NCI-H774 (cell line): ENCODE measurements around the gene ATP6V1E1.

ENCODE experiments used
- DNase-seq: peaks from one replicate; lab custom pipeline; 2025; lab: John Stamatoyannopoulos, UW

The ATP6V1E1 gene

GRCh38 chr22:17633998-17634323 lies 5.4 kb upstream of the ATP6V1E1 start:
- no peak for DNase-seq

GRCh38 chr22:17633217-17633997 lies 4.9 kb upstream of the ATP6V1E1 start:
- no peak for DNase-seq

- no peak for DNase-seq
Observed at GRCh38 chr22:17631076-17631565, 2.6 kb upstream of the ATP6V1E1 start.

GRCh38 chr22:17629641-17630040 lies 1.1 kb upstream of the ATP6V1E1 start:
- DNase-seq = no peak

- no peak for DNase-seq
Observed at GRCh38 chr22:17629173-17629489, 582 bp upstream of the ATP6V1E1 start.

- no peak for DNase-seq
Observed at GRCh38 chr22:17627961-17628405, 566 bp downstream of the ATP6V1E1 start.

GRCh38 chr22:17613280-17613679 lies 15.3 kb downstream of the ATP6V1E1 start:
- DNase-seq = no peak

GRCh38 chr22:17612057-17612456 lies 16.5 kb downstream of the ATP6V1E1 start:
- DNase-seq = no peak

- DNase-seq = no peak
Observed at GRCh38 chr22:17607891-17608521, 20.5 kb downstream of the ATP6V1E1 start.

GRCh38 chr22:17606496-17606895 lies 22.1 kb downstream of the ATP6V1E1 start:
- DNase-seq = no peak

GRCh38 chr22:17603668-17604067 lies 24.9 kb downstream of the ATP6V1E1 start:
- no peak for DNase-seq

- no peak for DNase-seq
Observed at GRCh38 chr22:17601031-17601430, 27.5 kb downstream of the ATP6V1E1 start.

- no peak for DNase-seq
Observed at GRCh38 chr22:17598318-17598717, 30.2 kb downstream of the ATP6V1E1 start.

- no peak for DNase-seq
Observed at GRCh38 chr22:17597217-17597616, 31.3 kb downstream of the ATP6V1E1 start.

- no peak for DNase-seq
Observed at GRCh38 chr22:17596226-17596625, 32.3 kb downstream of the ATP6V1E1 start.

- DNase-seq = no peak
Observed at GRCh38 chr22:17592201-17592600, 36.3 kb downstream of the ATP6V1E1 start.

- DNase-seq = no peak
Observed at GRCh38 chr22:17590586-17590985, 38.0 kb downstream of the ATP6V1E1 start.

GRCh38 chr22:17589810-17590375 lies 38.7 kb downstream of the ATP6V1E1 start:
- DNase-seq = no peak

- DNase-seq = no peak
Observed at GRCh38 chr22:17588606-17589005, 39.9 kb downstream of the ATP6V1E1 start.

GRCh38 chr22:17587629-17588028 lies 40.9 kb downstream of the ATP6V1E1 start:
- no peak for DNase-seq

- DNase-seq = no peak
Observed at GRCh38 chr22:17586831-17587440, 41.6 kb downstream of the ATP6V1E1 start.

- no peak for DNase-seq
Observed at GRCh38 chr22:17583151-17583550, 45.4 kb downstream of the ATP6V1E1 start.

GRCh38 chr22:17581631-17582030 lies 46.9 kb downstream of the ATP6V1E1 start:
- DNase-seq = no peak
